HG02884 (cell line): ENCODE measurements around the gene RGS1.
A peak's percentile ranks its signal among the peaks of the same experiment; 100 is the strongest.

Experiments
- ATAC-seq: cut with Tn5 transposase; IDR thresholded peaks from one replicate; pipeline ENCODE4 v1.9.1; 2021; ENCODE audit warnings: mild to moderate bottlenecking, moderate library complexity; ENCODE audit not compliant: unreplicated experiment

RGS1 gene

GRCh38 chr1:192580351-192580962, 4.9 kb downstream of the RGS1 start:
- ATAC-seq: peak; percentile 32

GRCh38 chr1:192581131-192581927, 5.8 kb downstream of the RGS1 start:
- no peak for ATAC-seq

GRCh38 chr1:192584866-192585265, 9.3 kb downstream of the RGS1 start:
- ATAC-seq: no peak

- ATAC-seq: no peak
These were observed 12.1 kb downstream of the RGS1 start for GRCh38 chr1:192587386-192588266.

DNA sequence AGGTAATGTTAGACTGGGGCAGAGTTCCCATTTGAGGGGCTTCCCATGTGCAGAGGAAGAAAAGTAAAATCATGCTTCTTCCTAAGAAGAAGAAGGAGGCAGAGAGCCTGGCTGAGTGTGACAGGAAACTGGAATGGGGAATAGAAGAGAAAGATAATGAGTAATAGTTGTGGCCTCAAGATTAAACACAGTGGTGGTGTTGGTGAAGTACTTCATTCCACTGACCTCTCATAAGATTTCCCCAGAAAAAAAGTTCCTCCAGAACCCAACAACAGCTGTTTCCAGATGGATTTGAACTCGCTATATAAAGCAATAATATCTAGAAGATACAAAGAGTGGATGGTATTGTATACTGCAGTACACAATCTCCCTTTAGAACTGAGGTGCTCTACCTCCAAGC, 13.0 kb downstream of the RGS1 start:
- ATAC-seq: no peak

DNA sequence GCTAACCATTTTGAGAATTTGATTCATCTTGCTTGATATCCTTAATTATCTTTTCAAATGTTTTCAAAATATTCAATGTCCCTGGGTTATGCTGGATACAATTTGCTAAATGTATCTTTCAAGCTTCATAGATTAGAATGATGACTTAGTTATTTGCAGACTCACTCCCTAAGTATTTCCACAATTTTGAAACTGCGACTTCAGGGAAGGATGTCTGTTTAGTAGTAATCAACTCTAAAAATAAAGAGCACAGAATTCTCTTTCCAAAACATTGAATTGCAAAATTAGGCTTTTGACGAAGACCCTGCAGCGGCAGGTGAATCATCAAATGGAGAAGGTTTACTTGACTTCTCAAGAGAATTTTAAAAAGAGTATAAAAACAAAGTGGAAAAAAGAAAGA, 14.2 kb downstream of the RGS1 start:
- no peak for ATAC-seq

- no peak for ATAC-seq
These were observed 16.9 kb downstream of the RGS1 start for GRCh38 chr1:192592517-192592916.

DNA sequence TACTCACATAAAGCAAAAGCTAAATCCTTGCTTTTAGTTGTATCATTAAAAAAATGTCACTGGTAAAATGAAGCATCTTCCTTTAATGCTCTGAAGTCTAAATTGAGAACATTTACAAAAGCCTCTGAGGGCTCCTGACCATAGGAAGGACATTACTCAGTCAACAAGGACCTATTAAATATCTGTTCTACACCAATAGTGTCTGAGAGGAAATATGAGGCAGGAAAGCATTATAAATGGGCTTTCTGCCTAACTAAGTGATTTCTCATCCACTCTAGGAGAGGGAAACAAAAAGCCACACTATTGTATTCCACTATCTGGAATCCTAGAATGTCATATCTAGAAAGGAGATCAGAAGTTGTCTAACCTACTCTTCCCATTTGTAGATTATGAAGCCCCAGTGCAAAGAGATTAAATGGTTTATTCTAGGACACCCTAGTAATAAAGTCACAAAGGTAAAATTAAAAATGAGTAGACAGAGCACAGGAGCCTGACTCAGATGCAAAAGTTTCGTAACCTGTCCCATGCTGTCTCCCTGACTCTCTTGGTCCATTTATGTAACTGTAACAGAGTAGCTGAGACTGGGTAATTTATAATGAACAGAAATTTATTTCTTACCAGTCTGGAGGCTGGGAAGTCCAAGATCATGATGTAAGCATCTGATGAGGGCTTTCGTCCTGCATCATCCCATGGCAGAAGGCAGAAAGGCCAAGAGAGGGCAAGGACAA, 17.6 kb downstream of the RGS1 start:
- ATAC-seq: no peak

DNA sequence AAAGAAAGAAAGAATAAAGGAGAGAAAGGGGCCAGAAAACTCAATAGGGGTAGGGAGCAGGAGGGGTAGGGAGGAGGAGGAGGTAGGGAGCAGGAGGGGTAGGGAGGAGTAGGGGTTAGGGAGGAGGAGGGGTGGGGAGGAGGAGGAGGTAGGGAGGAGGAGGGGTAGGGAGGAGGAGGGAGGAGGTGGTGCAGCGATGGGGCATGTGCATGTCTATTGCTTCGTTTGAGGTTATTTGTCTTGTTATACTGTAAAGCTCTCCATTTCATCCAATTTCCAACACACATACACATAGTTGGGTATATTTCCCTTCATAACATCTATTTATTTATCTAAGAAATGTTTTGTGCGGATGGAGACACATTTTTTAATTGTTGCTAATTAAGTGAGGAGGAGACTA, 19.7 kb downstream of the RGS1 start:
- ATAC-seq: no peak

DNA sequence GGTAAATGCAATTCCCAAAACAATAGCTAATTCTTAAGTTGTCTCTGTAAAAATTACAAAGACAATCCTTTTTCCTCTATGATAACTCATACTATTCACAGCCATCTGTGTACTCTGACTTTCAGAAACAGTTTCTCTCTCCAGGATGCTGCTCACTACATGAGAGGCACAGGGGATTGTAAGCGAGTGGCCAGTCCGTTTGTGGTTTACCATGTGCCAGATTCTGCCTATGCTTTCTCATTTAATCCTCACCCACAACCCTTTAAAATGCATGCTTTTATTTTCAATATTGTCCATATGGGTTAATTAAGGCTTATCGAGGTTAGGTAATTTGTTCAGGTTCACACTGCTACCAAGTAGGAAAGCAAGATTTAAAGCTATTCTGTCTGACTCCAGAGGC, 23.0 kb downstream of the RGS1 start:
- no peak for ATAC-seq

DNA sequence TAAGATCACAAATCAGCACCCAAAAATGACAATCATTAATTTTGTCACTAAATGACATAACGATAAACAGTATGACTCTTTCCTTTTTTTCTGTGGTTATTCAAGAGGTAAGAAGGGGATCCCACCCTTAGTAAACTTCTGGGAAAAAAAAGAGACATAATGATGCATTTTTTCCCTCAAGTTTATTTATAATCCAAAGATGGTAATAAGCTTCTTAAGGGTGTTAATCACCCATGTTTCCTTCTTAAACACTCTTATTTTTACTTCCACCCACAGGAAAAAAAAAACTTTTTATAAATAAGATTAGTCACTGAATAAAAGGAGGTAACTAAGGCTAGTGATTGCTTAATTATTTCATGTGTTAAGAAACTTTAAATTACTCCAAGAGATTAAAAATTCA, 24.7 kb downstream of the RGS1 start:
- no peak for ATAC-seq

DNA sequence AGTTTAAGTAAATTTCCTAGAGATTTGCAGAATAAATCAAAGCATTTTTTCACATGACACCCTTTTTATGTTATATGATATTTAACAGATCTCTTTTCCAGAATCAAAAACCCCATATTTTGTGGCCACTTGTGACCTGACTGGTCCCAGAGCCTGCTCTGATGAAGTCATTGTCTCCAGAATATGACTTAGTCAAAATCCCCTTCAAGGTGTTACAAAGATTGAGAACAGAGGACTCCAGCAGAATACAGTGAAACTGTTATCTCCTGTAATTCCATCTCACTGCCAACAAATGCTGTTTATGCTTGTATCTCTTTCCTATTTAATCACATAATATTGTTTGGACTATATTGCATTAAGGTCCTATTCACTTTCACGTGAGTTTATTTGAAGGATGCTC, 25.6 kb downstream of the RGS1 start:
- peak; percentile 64 for ATAC-seq

DNA sequence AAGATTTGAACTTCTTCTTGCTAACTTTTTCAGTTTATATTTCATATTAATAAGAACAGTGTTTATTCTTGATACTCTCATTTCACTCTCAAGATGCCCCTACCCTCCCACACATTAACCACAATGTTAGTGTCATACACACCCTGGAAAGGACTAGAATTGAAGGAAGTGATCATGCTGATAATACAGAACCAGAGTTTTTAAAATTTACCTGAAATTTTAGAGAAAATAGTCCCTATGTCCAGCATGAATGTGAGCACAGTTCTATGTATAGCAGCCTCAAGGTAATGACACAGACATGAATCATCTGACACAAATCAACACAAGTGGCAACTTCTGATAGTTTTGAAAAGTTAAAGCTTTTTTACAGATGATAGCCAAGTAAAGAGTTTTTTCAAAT, 26.0 kb downstream of the RGS1 start:
- ATAC-seq: no peak

- no peak for ATAC-seq
These were observed 27.2 kb downstream of the RGS1 start for GRCh38 chr1:192602757-192603156.

- no peak for ATAC-seq
These were observed 27.7 kb downstream of the RGS1 start for GRCh38 chr1:192603218-192603787.

DNA sequence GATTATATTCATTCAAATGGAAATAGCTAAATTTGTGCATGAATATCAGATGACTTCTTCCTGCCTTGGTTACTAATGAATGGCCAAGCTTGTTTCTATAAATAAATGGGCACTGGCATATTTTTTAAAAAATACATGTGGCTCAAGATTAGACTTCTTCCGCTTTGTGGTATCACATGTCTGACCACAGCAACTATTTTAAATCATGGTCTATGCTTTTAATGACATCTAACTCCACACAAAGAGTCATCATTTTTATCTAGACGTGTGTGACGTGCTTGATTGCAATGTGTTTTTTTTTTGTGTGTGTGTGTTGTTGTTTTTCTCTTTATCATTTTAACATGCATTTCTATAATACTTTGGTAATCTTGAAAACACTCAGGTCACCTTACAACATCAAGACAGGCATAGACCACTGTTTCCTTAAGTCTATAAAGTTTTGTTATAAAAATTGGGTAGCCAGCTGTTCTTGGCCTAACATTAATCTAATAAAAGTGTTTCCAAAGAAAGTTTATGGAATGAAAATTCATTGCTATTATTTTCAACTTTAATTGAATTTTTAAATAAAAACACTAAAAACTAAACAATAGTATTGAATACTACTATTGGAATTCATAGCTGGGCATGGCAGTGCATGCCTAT, 29.5 kb downstream of the RGS1 start:
- peak; percentile 20 for ATAC-seq

- no peak for ATAC-seq
These were observed 33.1 kb downstream of the RGS1 start for GRCh38 chr1:192608671-192609070.

DNA sequence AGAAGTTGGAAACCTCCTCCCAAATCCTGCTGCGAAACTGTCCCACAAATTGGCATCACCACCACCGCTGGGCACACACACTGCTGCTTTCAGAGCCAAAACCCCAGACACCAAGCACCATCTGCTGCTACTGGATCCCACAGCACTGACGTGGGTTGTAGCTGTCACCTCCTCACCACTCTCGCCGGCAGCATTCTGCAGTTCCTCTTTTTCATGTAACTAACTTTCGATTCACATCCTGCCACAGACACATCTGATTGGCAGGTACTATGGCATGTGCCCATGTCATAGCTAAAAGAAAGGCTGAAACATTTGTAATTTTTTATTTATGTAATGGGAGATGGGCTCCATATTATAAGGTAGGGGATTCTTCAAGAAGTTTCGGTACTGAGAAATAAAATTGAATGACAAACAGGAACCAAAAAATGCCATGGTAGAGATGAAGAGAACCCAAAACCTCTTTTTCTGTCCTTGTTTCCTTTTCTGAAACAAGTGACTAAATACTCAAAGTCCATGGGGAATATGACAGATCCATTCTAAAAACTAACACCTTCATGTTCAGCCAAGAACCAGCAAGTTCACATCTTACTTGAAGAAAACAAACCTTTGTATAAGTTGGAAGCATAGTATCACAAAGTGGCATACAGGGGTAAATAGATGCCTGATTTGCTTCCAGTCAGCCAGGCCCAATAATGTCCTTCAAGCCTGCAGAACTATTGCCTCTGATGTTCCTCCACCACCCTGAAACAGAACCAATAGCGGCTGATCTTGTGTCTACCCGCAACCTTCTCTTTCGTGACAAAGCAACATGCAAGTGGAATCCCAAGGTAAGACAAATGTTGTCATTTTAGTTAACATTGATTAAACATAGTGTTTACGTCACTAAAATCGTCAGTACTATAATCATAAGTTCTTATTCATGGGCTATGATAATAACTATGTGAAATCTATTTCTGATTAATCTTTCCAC, 33.8 kb downstream of the RGS1 start:
- ATAC-seq: peak; percentile 99
